GM12801 (cell line): ENCODE measurements around the gene KMT2A.

Source experiments
- TF ChIP-seq, protein P1 (sequence below): IDR thresholded peaks from one replicate; pipeline ENCODE4 v1.5.1; 2011; ENCODE audit warnings: control low read depth; ENCODE audit not compliant: insufficient read length; ENCODE audit errors: extremely low read depth

Gene KMT2A

DNA sequence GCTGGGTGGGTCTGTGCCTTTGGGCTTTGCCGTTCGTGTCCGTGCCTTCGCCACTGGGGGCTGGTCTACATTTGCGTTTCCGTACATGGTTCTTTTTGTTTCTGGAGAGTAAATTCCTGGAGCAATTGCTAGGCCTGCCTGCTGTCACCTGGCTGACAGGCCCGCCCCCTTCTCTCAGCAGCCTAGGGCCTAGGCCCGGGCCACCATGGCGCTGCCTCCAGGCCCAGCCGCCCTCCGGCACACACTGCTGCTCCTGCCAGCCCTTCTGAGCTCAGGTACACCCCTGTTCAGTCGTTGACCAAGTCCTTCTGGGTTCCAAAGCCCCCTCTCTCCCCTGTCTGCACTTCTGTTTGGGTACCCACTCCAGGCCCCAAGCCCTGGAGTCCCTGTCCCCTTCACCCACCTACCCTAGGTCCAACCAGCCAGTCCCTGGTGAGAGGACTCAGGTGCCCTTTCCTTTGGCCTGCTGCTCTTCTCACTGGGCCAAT, 95.3 kb downstream of the KMT2A start:
- TF ChIP-seq, protein P1, sequence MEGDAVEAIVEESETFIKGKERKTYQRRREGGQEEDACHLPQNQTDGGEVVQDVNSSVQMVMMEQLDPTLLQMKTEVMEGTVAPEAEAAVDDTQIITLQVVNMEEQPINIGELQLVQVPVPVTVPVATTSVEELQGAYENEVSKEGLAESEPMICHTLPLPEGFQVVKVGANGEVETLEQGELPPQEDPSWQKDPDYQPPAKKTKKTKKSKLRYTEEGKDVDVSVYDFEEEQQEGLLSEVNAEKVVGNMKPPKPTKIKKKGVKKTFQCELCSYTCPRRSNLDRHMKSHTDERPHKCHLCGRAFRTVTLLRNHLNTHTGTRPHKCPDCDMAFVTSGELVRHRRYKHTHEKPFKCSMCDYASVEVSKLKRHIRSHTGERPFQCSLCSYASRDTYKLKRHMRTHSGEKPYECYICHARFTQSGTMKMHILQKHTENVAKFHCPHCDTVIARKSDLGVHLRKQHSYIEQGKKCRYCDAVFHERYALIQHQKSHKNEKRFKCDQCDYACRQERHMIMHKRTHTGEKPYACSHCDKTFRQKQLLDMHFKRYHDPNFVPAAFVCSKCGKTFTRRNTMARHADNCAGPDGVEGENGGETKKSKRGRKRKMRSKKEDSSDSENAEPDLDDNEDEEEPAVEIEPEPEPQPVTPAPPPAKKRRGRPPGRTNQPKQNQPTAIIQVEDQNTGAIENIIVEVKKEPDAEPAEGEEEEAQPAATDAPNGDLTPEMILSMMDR, result no peak

DNA sequence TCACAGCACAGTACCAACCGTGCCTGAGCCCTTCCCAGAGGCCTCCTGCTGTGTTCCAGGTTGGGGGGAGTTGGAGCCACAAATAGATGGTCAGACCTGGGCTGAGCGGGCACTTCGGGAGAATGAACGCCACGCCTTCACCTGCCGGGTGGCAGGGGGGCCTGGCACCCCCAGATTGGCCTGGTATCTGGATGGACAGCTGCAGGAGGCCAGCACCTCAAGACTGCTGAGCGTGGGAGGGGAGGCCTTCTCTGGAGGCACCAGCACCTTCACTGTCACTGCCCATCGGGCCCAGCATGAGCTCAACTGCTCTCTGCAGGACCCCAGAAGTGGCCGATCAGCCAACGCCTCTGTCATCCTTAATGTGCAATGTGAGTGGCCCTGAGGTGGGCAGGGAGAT, 95.8 kb downstream of the KMT2A start:
- TF ChIP-seq, protein P1, result no peak

DNA sequence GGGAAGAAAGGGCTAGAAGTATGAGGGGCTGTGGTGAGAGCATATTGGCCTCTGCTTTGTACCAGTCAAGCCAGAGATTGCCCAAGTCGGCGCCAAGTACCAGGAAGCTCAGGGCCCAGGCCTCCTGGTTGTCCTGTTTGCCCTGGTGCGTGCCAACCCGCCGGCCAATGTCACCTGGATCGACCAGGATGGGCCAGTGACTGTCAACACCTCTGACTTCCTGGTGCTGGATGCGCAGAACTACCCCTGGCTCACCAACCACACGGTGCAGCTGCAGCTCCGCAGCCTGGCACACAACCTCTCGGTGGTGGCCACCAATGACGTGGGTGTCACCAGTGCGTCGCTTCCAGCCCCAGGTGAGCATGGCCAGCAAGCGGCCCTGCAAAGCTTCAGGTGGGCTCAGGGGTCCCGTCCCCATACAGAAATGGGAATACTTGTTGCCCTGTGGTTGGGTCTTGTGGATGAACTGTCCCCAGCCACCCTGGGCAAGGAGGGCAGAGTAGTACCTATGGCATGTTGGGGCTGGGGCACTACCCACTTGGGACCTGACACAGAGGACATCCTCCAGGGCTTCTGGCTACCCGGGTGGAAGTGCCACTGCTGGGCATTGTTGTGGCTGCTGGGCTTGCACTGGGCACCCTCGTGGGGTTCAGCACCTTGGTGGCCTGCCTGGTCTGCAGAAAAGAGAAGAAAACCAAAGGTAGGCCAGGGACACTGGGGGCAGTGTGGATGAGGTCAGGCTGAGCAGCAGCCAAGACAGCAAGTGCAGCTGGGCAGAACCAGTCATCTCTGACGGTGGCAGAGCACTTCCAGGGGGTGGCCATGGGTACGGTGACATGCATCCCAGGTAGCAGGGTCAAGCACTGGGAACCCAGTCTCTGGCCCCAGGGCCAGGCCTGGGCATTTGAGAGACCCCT, 96.8 kb downstream of the KMT2A start:
- TF ChIP-seq, protein P1, result no peak

DNA sequence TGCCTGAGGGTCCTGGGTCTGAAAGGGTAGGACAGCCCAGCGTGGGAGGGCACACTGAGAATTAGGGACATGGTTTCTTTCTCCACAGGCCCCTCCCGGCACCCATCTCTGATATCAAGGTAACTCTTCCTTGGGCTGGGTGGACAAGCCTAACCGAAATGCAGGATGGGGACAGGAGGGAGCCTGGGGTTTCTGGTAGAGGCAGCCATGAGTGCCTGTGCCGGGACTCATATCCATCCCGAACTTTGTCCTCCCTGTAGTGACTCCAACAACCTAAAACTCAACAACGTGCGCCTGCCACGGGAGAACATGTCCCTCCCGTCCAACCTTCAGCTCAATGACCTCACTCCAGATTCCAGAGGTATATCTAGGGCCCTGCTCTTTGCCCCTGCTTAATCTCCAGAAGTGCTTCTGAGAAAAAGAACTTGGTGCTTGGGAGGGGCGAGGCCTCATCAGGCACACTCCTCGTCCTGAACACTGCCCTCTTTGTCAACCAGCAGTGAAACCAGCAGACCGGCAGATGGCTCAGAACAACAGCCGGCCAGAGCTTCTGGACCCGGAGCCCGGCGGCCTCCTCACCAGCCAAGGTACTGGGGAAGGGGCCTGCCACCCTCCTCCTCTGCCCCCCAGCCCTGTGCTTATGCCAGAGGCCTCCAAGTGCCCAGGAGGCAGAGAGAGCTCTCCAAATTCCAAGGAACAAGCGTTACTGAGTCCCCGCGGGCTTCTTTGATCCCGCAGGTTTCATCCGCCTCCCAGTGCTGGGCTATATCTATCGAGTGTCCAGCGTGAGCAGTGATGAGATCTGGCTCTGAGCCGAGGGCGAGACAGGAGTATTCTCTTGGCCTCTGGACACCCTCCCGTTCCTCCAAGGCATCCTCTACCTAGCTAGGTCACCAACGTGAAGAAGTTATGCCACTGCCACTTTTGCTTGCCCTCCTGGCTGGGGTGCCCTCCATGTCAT, 97.8 kb downstream of the KMT2A start:
- TF ChIP-seq, protein P1, result no peak

DNA sequence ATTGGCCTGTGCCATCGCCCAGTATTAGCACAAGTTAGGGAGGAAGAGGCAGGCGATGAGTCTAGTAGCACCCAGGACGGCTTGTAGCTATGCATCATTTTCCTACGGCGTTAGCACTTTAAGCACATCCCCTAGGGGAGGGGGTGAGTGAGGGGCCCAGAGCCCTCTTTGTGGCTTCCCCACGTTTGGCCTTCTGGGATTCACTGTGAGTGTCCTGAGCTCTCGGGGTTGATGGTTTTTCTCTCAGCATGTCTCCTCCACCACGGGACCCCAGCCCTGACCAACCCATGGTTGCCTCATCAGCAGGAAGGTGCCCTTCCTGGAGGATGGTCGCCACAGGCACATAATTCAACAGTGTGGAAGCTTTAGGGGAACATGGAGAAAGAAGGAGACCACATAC, 99.0 kb downstream of the KMT2A start:
- TF ChIP-seq, protein P1, result no peak

DNA sequence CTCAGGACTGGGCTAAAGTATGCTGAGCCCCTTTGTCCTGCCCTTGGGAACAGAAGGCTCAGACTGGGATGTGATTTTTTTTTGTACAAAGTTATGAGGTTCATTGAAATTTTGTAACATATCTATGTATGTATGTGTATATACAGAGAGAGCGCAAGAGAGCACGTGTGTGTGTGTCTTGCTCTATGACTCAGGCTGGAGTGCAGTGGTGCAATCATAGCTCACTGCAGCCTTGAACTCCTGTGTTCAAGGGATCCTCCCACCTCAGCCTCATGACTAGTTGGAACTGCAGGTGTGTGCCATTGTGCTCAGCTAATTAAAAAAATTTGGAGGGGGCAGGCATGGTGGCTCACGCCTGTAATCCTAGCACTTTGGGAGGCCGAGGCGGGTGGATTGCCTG, 100.4 kb downstream of the KMT2A start:
- TF ChIP-seq, protein P1, result no peak

DNA sequence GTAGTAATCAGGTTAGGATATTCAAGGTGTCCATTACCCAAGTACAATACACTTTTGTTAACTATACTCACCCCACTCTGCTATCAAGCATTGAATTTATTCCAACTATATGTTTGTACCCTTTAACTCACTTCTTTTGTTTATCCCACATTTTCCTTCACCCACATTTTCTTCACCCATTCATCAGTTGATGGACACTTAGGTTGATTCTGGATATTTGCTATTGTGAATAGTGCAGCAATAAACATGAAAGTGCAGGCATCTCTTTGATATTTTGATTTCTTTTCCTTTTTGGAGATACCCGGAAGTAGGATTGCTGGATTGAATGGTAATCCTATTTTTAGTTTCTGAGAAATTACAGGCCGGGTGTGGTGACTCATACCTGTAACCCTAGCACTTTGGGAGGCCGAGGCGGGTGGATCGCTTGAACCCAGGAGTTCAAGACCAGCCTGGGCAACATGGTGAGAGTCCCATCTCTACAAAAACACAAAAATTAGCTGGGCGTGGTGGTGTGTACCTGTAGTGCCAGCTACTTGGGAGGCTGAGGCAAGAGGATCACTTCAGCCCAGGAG, 101.2 kb downstream of the KMT2A start:
- TF ChIP-seq, protein P1, result no peak
